ENCODE measurements around the gene KCNJ14. TPM values are rescaled to one million over a fixed set of nuclear protein-coding genes. Genes with fewer than 3 reads are reported as not detected.
A peak's percentile ranks its signal among the peaks of the same experiment; 100 is the strongest.

The KCNJ14 gene
- total RNA-seq, 4 donors from 2014 or later, result 0.16 to 0.42 (median 0.27) TPM; not detected in 1

- peak overlapping the region in 1 of 2 donors; percentile 72 for H3K4me3 ChIP-seq
- H3K27ac ChIP-seq, result peak overlapping the region in 2 of 4 donors; percentile 86 to 90
- WGBS, 2 donors (ENCODE audit: low coverage in 1 of 2), result 7 to 13% methylated on average over 12 to 18 of the region's 38 CpGs
- H3K27me3 ChIP-seq, result peaks cover 52% of the 10 kb centered on the region
- H3K36me3 ChIP-seq, result peaks cover 0 to 25% of the 10 kb centered on the region in 2 donors
- H3K4me1 ChIP-seq, result peaks cover 0 to 41% (median 19%) of the 10 kb centered on the region in 3 donors
- no peak for ATAC-seq
- TF ChIP-seq POLR2AphosphoS5 (IDR thresholded peaks at IDR 0.05), result no peak
- TF ChIP-seq CTCF (IDR thresholded peaks at IDR 0.05), result no peak
- TF ChIP-seq POLR2A (IDR thresholded peaks at IDR 0.05), result no peak
- H3K9me3 ChIP-seq, result no peaks in the 10 kb centered on the region
Observed at GRCh38 chr19:48444129-48444935, 11.0 kb upstream of the KCNJ14 start.

- ATAC-seq, result no peak
- 22 to 27% methylated on average over 2 to 3 of the region's 3 CpGs for WGBS, 2 donors (ENCODE audit: low coverage in 1 of 2)
- peaks cover 0 to 31% of the 10 kb centered on the region in 2 donors for H3K36me3 ChIP-seq
Observed at GRCh38 chr19:48444936-48445200, 10.5 kb upstream of the KCNJ14 start.

GRCh38 chr19:48445256-48445605 lies 10.1 kb upstream of the KCNJ14 start:
- Histone ChIP-seq H3K27ac (peak overlapping the region; percentile 39 to 90 (median 88)), H3K27me3 (peaks cover 43% of the 10 kb centered on the region), H3K36me3 (peaks cover 0 to 34% of the 10 kb centered on the region in 2 donors), H3K4me1 (peaks cover 0 to 41% (median 19%) of the 10 kb centered on the region in 3 donors), H3K9me3 (no peaks in the 10 kb centered on the region), H3K4me3 (peak overlapping the region; percentile 72 to 73)
- 4 to 8% methylated on average over 6 of the region's 6 CpGs for WGBS, 2 donors (ENCODE audit: low coverage in 1 of 2)
- no peak for TF ChIP-seq POLR2AphosphoS5 (IDR thresholded peaks at IDR 0.05)
- peak in 3 of 4 experiments; percentile 42 to 69 (median 49) for TF ChIP-seq CTCF (IDR thresholded peaks at IDR 0.05)
- no peak for TF ChIP-seq EP300 (IDR thresholded peaks at IDR 0.05)
- no peak for TF ChIP-seq POLR2A (IDR thresholded peaks at IDR 0.05)
- peak; percentile 86 for ATAC-seq

More at GRCh38 chr19:48444936-48445200, 10.5 kb upstream of the KCNJ14 start:
- peak overlapping the region in 3 of 4 donors; percentile 86 to 90 (median 90) for H3K27ac ChIP-seq
- peak overlapping the region; percentile 72 to 73 for H3K4me3 ChIP-seq
- peaks cover 46% of the 10 kb centered on the region for H3K27me3 ChIP-seq
- H3K4me1 ChIP-seq, result peaks cover 0 to 41% (median 19%) of the 10 kb centered on the region in 3 donors
- TF ChIP-seq CTCF (IDR thresholded peaks at IDR 0.05) (no peak), EP300 (IDR thresholded peaks at IDR 0.05) (no peak), POLR2A (IDR thresholded peaks at IDR 0.05) (no peak), POLR2AphosphoS5 (IDR thresholded peaks at IDR 0.05) (no peak)
- H3K9me3 ChIP-seq, result no peaks in the 10 kb centered on the region

GRCh38 chr19:48445606-48446481 lies 9.5 kb upstream of the KCNJ14 start, which contains the start of gene GRWD1:
Gene GRWD1, plus strand, starts transcription at chr19:48445983. Its CDS starts 23 bp downstream, at chr19:48446006.
- H3K27me3 ChIP-seq, result peaks cover 37% of the 10 kb centered on the region
- H3K27ac ChIP-seq, result peak within 1 kb of the TSS; percentile 39 to 90 (median 88)
- peak; percentile 48 to 57 for TF ChIP-seq POLR2A (IDR thresholded peaks at IDR 0.05)
- peak in 1 of 4 experiments; percentile 13 for TF ChIP-seq CTCF (IDR thresholded peaks at IDR 0.05)
- no peak for TF ChIP-seq EP300 (IDR thresholded peaks at IDR 0.05)
- peak; percentile 68 for TF ChIP-seq POLR2AphosphoS5 (IDR thresholded peaks at IDR 0.05)
- peaks cover 0 to 40% of the 10 kb centered on the region in 2 donors for H3K36me3 ChIP-seq
- WGBS, 2 donors (ENCODE audit: low coverage in 1 of 2), result 0% methylated on average over 5 to 21 of the region's 61 CpGs
- H3K4me1 ChIP-seq, result peaks cover 0 to 41% (median 19%) of the 10 kb centered on the region in 3 donors
- peak within 1 kb of the TSS; percentile 72 to 73 for H3K4me3 ChIP-seq
- H3K9me3 ChIP-seq, result no peaks in the 10 kb centered on the region
- peak; percentile 91 for ATAC-seq

Measured in gastroesophageal sphincter (tissue), 4 donors.